Activated naive CD4-positive, alpha-beta T cell treated with anti-CD3 and anti-CD28 coated beads for 36 hours (primary cell): ENCODE data around the gene ESPN. TPM values are rescaled to one million over a fixed set of nuclear protein-coding genes. Genes with fewer than 3 reads are reported as not detected.
"Not testable (repeated sequence)": the region's sequence is repeated elsewhere in the genome, so short reads cannot be mapped to it uniquely, and the experiment has no call there.

Source experiments
- CTCF ChIA-PET: fragments of 350-600 bp; sonication (Branson Sonifier 250); formaldehyde crosslinking; loops from one replicate; lab custom pipeline; 2021; ENCODE audit warnings: antibody characterized with exemption; lab: Charles Lee
- DNase-seq: peaks from one replicate; pipeline ENCODE4 v3.0.0-alpha.2; 2020
- H3K27ac Mint-ChIP-seq: one replicate; pipeline ENCODE4 v1.8.0; 2021; ENCODE audit warnings: mild to moderate bottlenecking, mixed read lengths
- H3K27me3 Mint-ChIP-seq: one replicate; pipeline ENCODE4 v1.8.0; 2021; ENCODE audit warnings: low read depth, mixed read lengths
- H3K36me3 Mint-ChIP-seq: one replicate; pipeline ENCODE4 v1.8.0; 2021; ENCODE audit warnings: low read depth, mixed read lengths
- H3K4me1 Mint-ChIP-seq: one replicate; pipeline ENCODE4 v1.8.0; 2021; ENCODE audit warnings: low read depth, mixed read lengths
- H3K4me3 Mint-ChIP-seq: one replicate; pipeline ENCODE4 v1.8.0; 2021; ENCODE audit warnings: mild to moderate bottlenecking, moderate library complexity, mixed read lengths
- H3K9me3 Mint-ChIP-seq: one replicate; pipeline ENCODE4 v1.8.0; 2021; ENCODE audit warnings: mixed read lengths
- intact Hi-C: fragments of 100-400 bp; cut with micrococcal nuclease; formaldehyde crosslinking; loops from one replicate; pipeline ENCODE4 v1.15.1; 2023
- total RNA-seq, 2 experiments: library from RNA; stranded (reverse); gene quantifications; one replicate each; pipeline ENCODE4 v1.2.3, GENCODE V29; 2021

The ESPN gene
- total RNA-seq, 2 experiments from 2014 or later = 0.50 to 0.79 TPM

DNA sequence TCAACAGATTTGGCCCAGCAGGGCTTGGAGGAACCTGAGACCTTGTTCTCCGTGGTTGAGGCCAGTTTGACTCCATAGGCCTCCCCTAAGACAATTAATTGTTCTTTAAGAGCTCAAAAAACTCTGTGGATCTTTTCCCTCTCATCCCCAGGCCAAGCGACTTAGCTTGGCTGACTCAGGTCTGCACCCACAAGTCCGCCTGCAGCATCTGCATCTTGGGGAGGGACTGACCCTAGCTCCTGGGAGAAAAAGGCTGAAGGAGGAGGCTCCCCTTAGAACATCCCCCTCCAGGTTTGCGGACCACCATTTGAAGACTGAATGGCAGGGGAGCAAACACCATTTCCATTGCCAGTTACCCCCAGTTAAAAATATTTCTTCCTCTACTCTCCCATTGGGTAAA is 3.3 kb upstream of the ESPN start:
- CTCF ChIA-PET = interaction anchor here (1.0 to 1.7 kb wide), 3 partner anchors 17 to 183 kb away, joined by 4 to 12 read pairs (median 4); no protein-coding TSS in a partner anchor
- H3K27me3 Mint-ChIP-seq = peaks cover 59% of the 10 kb centered on the region
- H3K4me3 Mint-ChIP-seq = no peak overlapping the region
- H3K27ac Mint-ChIP-seq = no peak overlapping the region
- peaks cover 10% of the 10 kb centered on the region for H3K4me1 Mint-ChIP-seq
- no peaks in the 10 kb centered on the region for H3K36me3 Mint-ChIP-seq
- no peaks in the 10 kb centered on the region for H3K9me3 Mint-ChIP-seq
- intact Hi-C loops = no loop called here
- DNase-seq = no peak

DNA sequence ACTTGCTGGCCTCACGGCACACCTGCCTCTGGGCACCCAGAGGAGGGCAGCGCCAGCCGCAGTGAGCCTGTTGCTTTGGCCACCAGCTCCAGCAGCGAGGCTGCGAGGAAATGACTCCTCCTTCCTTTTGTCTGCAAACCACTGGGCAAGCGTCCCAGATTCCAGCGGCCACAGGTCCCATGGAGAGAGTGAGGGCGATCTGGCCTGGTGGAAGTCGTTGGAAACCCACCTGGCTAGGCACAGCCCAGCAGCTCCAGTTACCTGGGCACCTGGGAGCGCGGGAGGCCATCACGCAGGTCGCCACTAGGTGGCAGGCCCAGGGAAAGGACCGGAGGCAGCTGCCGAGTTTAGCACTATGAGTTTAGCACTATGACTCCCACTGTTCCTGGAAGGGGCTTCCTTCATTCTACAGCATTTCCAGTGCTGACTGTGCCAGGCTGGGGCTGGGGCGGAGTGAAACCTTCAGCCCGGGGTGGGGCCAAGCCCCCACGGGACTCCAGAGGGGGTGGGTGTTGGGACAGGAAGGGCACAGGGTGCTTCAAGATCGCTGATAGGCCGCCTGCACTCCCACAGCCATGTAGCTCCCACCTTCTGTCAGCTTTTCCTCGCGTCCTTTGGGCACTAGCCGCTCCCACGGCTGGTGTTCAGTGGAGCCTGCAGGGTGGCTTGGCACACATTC is 1.1 kb upstream of the ESPN start:
- H3K4me3 Mint-ChIP-seq = peak overlapping the region; percentile 18
- no peak overlapping the region for H3K27ac Mint-ChIP-seq
- H3K36me3 Mint-ChIP-seq = no peaks in the 10 kb centered on the region
- CTCF ChIA-PET = interaction anchor here (0.6 to 2.6 kb wide), 30 partner anchors 9 to 337 kb away, joined by 3 to 39 read pairs (median 3); partner anchors contain the start of gene PLEKHG5
- intact Hi-C loops = loop anchor here (1.0 to 2.0 kb wide), 4 partner anchors 15 to 67 kb away; no protein-coding TSS in a partner anchor
- DNase-seq = peak; percentile 87
- H3K4me1 Mint-ChIP-seq = peaks cover 10% of the 10 kb centered on the region
- peaks cover 39% of the 10 kb centered on the region for H3K27me3 Mint-ChIP-seq
- no peaks in the 10 kb centered on the region for H3K9me3 Mint-ChIP-seq

DNA sequence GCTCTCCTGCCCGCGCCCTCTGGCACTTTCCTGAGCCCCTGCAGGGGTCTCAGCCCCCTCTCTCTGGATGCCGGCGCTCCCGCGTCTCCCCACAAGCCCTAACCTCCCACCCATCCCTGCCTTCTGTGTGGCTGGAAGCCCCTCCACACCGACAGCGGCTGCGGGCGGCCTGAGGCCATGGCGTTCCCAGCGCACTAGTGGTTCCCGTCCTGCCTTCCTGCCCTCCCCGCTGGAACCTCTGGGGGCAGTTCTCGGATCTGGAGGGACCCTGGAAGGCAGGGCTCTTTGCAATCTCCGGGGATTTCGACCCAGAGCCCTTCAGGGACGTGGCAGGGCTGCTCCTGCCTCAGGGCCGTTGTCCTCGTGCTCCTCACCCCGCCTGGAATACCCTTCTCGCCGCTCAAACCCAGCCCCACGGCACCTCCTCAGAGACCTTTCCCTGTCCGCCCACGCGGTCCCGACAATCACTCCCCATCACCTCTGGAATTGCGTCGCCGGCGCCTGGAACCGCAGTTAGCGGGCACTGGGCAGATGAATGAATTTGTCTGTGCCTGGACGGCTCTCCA is 493 bp upstream of the ESPN start:
- Mint-ChIP-seq H3K9me3 (no peaks in the 10 kb centered on the region), H3K4me1 (peaks cover 9% of the 10 kb centered on the region), H3K27ac (no peak overlapping the region), H3K36me3 (no peaks in the 10 kb centered on the region), H3K4me3 (peak overlapping the region; percentile 34), H3K27me3 (peaks cover 35% of the 10 kb centered on the region)
- CTCF ChIA-PET = interaction anchor here (0.8 to 2.6 kb wide), 14 partner anchors 9 to 177 kb away, joined by 3 to 39 read pairs (median 4); partner anchors contain the start of gene PLEKHG5
- intact Hi-C loops = loop anchor here (1.0 to 2.0 kb wide), 4 partner anchors 14 to 66 kb away; no protein-coding TSS in a partner anchor
- no peak for DNase-seq

DNA sequence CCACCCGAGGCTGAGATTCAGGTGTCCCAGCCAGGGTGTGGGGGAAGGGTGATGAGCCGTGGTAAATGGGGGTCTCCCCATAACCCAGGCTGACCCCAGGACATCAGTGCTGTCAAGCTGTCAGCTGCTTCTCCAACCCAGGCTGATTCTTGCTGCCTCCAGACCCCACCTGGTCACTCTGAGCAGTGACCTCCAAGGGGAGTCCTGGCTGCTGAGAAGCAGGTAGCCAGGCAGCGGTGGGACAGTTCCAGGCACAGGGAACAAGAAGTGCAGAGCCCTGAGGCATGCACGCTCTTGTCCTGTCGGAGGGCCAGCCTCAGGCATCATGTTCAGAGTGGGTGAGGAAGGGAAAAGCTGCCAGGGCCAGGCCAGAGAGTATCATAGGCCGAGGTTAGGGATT is 1.1 kb downstream of the ESPN start:
- no peak for DNase-seq
- Mint-ChIP-seq H3K27ac (no peak overlapping the region), H3K9me3 (no peaks in the 10 kb centered on the region), H3K36me3 (no peaks in the 10 kb centered on the region), H3K4me3 (no peak overlapping the region), H3K27me3 (peaks cover 30% of the 10 kb centered on the region), H3K4me1 (peaks cover 7% of the 10 kb centered on the region)
- intact Hi-C loops = no loop called here
- CTCF ChIA-PET = interaction anchor here (0.9 to 1.0 kb wide), 2 partner anchors 11 to 12 kb away, joined by 4 to 8 read pairs; no protein-coding TSS in a partner anchor

DNA sequence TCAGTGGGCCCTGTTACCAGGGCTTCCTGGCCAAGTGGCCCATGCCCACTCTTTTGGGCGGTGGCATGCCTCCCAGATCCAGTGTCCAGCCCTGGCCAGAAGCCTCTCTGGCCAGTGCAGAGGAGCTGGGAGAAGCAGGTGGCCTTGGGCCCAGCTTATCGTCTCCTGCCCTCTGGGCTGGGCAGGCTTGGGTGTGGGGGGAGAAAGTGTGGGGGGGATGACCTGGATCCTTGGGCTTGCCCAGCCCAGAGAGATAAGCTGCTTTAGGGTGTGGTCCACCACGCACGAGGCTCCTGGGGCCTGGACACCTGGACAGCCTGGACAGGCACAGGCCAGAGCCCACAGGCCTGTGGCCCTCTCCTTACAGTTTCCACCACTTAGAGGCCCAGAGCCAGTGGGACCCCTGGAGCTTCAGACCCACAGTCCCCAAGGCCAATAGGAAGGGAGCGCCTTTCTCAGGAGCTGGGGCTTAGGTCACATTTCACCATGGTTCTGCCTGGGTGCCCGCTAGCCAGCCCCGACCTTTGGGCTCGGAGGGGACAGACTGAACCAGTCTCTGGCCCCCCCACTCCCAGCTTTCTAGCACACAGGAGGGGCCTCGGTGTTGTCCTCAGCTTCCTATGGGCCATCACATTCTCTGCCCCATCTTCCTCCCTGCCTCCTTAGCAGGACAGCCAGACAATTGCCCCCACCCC is 1.8 kb downstream of the ESPN start:
- CTCF ChIA-PET = interaction anchor here (0.6 to 0.9 kb wide), 2 partner anchors 12 kb away, joined by 3 to 4 read pairs; no protein-coding TSS in a partner anchor

DNA sequence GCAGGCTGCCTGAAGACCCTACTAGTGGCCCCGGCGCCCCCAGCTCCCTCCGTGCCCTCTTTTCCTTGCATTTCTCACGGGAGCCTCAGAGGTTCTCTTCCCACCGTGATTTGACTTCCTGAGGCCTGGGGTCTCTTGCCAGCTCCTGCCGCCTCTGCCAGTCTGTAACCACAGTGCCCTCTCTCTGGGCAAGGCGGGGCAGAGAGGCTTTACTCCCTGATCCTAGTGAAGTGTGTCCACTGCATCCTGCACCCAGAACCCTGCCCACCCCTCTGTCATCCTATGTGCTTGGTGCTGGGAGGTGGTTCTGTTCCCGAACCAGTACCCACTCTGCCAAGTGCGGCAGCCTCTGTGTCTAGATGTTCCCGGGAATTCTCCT is 2.4 kb downstream of the ESPN start:
- intact Hi-C loops = no loop called here
- no peak overlapping the region for H3K27ac Mint-ChIP-seq
- H3K27me3 Mint-ChIP-seq = peaks cover 17% of the 10 kb centered on the region
- DNase-seq = no peak
- peaks cover 7% of the 10 kb centered on the region for H3K4me1 Mint-ChIP-seq
- no peaks in the 10 kb centered on the region for H3K36me3 Mint-ChIP-seq
- H3K4me3 Mint-ChIP-seq = no peak overlapping the region
- CTCF ChIA-PET = interaction anchor here (0.6 kb wide), 1 partner anchor 12 kb away, joined by 3 read pairs; no protein-coding TSS in a partner anchor
- H3K9me3 Mint-ChIP-seq = no peaks in the 10 kb centered on the region

More for the DNA sequence above, 1.8 kb downstream of the ESPN start:
- peaks cover 23% of the 10 kb centered on the region for H3K27me3 Mint-ChIP-seq
- no peaks in the 10 kb centered on the region for H3K9me3 Mint-ChIP-seq
- H3K27ac Mint-ChIP-seq = no peak overlapping the region
- no peak overlapping the region for H3K4me3 Mint-ChIP-seq
- DNase-seq = no peak
- H3K36me3 Mint-ChIP-seq = no peaks in the 10 kb centered on the region
- H3K4me1 Mint-ChIP-seq = peaks cover 7% of the 10 kb centered on the region
- intact Hi-C loops = no loop called here

DNA sequence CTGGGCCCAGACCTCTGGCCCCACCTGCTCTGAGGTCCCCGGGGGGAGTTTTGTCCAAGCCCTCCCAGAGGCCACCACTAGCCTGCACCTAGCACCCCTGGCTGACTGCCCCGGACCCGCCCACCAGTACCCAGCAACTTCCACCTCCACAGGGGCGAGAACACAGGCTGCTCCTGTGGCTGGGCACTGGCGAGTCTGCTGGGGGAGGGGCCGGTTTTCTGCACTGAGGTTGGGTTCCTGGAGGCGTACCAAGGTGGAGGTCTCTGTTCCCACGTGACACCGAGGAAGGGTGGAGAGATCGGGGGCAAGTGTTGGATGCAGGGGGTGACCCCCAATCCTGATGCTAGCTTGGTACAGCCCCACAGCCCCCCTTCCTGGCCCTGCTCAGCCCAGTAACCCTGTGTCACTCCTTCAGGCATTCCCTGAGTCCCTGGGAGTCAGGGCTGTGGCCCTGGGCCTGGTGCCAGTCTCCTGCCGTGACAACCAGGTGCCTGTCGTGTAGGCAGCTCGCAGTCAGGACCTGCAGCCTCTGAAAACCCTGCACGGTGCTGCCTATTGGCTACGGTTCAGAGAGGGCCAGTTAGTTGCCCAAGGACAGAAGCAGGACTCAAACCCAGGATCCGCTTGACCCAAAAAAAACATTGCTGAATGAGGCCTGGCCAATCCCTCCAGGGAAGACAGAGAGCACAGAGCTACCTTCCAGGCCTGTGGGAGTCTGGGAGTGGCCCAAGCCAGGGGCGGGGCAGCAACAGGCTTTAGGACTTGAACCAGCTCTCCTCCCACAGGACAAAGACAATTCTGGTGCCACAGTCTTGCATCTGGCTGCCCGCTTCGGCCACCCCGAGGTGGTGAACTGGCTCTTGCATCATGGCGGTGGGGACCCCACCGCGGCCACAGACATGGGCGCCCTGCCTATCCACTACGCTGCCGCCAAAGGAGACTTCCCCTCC is 3.1 kb downstream of the ESPN start:
- CTCF ChIA-PET = interaction anchor here (0.7 kb wide), 1 partner anchor 26 kb away, joined by 3 read pairs; no protein-coding TSS in a partner anchor
- intact Hi-C loops = no loop called here
- DNase-seq = no peak

DNA sequence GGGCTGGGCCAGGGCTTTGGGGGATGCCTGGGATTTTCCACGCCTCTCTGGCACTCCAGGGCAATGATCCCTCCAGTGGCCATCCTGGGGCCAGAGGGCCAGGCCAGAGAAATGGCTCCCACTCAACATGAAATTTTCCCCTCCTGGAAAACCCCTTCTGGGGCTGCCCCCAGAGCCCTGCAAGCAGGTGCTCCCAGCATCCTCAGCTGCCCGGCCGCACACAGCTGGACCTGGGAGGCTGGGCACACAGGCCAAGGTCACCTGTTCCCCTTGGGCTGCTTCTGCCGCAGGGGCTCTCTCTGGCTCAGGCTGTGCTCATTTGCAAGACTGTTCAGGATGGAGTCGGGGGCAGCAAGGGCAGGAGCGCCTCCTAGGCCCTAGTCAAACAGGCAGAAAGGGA is 3.9 kb downstream of the ESPN start:
- H3K4me3 Mint-ChIP-seq, H3K27ac Mint-ChIP-seq, intact Hi-C loops, DNase-seq, H3K4me1 Mint-ChIP-seq, H3K36me3 Mint-ChIP-seq, H3K9me3 Mint-ChIP-seq: not testable (repeated sequence)
- peaks cover 11% of the 10 kb centered on the region for H3K27me3 Mint-ChIP-seq
- CTCF ChIA-PET = interaction anchor here (0.7 to 2.5 kb wide), 2 partner anchors 10 to 27 kb away, joined by 3 to 10 read pairs; no protein-coding TSS in a partner anchor

More for the DNA sequence above, 3.1 kb downstream of the ESPN start:
- H3K9me3 Mint-ChIP-seq = no peaks in the 10 kb centered on the region
- H3K27me3 Mint-ChIP-seq = peaks cover 15% of the 10 kb centered on the region
- H3K27ac Mint-ChIP-seq = no peak overlapping the region
- peaks cover 7% of the 10 kb centered on the region for H3K4me1 Mint-ChIP-seq
- no peak overlapping the region for H3K4me3 Mint-ChIP-seq
- H3K36me3 Mint-ChIP-seq = no peaks in the 10 kb centered on the region

DNA sequence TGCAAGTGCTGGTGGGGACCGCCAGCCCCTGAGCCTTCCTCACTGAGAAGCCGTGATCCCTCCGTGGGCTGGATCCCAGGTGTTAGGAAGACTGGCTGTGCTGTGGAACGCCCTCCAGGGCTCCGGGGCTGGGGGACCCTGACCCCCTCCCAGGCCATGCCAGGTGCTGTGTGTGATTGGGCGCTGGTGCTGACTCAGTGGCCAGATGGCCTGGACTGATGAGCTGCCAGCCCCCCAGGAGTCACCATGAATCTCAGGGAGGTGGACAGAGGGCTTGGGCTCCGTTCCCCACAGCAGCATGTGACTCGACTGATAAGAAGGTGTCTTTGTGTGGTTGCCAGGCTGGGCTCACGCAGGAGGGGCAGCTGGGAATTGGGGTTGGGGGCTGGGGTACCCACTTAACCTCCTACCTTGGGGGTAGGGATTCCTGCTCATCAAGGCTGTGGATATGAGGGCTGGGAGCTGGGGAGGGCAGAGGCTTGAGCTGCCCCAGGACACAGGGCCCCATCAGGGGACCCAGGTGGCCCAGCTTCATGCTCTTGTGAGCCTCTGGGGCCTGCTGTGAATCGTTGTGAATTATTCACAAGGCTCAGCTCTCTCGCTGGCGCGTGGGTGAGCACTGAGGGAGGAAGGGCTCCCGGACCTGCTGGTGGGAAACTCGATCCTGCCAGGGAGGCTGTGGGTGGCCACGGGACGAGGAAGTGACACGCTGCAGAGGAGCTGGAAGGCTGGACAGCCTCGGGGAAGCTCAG is 5.3 kb downstream of the ESPN start:
- H3K27me3 Mint-ChIP-seq, H3K27ac Mint-ChIP-seq, H3K9me3 Mint-ChIP-seq, DNase-seq, intact Hi-C loops, H3K4me1 Mint-ChIP-seq, H3K36me3 Mint-ChIP-seq, H3K4me3 Mint-ChIP-seq: not testable (repeated sequence)
- CTCF ChIA-PET = interaction anchor here (0.7 to 2.5 kb wide), 3 partner anchors 9 to 302 kb away, joined by 3 to 10 read pairs (median 3); no protein-coding TSS in a partner anchor

DNA sequence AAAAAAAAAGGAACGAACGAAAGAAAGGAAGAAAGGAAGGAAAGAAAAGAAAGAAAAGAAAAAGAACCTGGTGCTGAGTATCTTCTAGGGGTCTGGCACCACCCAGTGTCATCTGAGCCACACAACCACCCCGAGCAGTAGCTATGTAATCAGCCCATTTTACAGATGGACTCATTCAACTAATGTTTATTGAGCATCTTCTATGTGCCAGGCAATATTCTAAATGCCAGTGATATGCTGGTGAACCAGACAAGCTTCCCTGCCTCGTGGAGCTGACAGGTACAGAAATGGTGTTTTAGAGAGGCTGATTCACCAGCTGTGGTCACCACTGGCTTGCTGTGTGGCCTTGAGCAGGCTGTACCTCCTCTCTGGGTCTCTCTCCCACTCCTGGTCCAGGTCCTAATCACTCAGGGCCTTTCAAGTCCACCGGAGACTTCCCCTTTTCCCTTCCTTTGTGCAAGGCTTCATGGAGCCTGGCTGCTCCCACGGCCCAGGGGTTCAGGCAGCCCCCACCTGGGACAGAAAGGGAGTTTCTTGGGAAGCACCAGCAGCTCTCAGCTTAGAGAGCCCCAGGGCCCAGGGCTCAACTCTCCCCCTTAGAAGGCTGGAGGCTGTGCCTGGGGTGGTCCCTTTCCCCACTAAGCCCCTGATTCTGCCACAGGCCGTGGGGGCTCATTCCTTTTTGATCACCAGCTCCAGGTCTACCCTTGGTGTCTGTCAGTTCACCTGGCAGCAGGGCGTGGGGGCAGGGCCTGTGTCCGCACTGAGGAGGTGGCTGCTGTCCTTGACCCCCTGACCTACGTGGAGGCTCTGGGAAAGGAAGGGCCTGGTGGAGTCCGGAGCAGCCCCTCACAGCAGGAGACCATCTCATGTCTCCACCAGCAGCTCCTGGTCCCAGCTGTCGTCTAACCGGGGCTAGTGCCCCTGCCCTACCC is 7.3 kb downstream of the ESPN start:
- H3K27me3 Mint-ChIP-seq, H3K36me3 Mint-ChIP-seq, H3K27ac Mint-ChIP-seq, H3K9me3 Mint-ChIP-seq, DNase-seq, CTCF ChIA-PET, H3K4me1 Mint-ChIP-seq, H3K4me3 Mint-ChIP-seq, intact Hi-C loops: not testable (repeated sequence)
